HEK293 (cell line): ENCODE data around the gene SEC22B.
A peak's percentile ranks its signal among the peaks of the same experiment; 100 is the strongest.

ENCODE experiments used
- CTCF ChIA-PET: fragments of 350-600 bp; formaldehyde crosslinking; extraction: SDS; loops from one replicate; lab custom pipeline; 2021; ENCODE audit warnings: antibody characterized with exemption; lab: Yijun Ruan, JAX
- POLR2A ChIA-PET: fragments of 300-600 bp; formaldehyde crosslinking; extraction: SDS; loops from one replicate; lab custom pipeline; 2020; ENCODE audit warnings: antibody characterized with exemption, inconsistent platforms; lab: Yijun Ruan, JAX
- H3K27ac ChIP-seq: fragments of 200-500 bp; sonication (Bioruptor generic); 2 replicates; pipeline ENCODE4 v1.5.1; 2014; ENCODE audit warnings: low read depth, low read length, control low read depth, inconsistent platforms; ENCODE audit errors: extremely low read depth
- H3K36me3 ChIP-seq, 2 experiments: fragments of 200-500 bp in 1 of 2; sonication (Bioruptor generic) in 1 of 2; 1 replicate in 1 of 2; 2 replicates in 1 of 2; pipeline ENCODE4 v1.5.1; 2014 to 2017; ENCODE audit warnings: inconsistent platforms in 2 of 2, low read length in 2 of 2; ENCODE audit not compliant: control insufficient read depth in 2 of 2, insufficient read depth in 1 of 2
- H3K4me1 ChIP-seq: fragments of 200-500 bp; sonication (Bioruptor generic); 2 replicates; pipeline ENCODE4 v1.5.1; 2014; ENCODE audit warnings: mild to moderate bottlenecking, low read length, inconsistent platforms; ENCODE audit not compliant: control insufficient read depth, insufficient read depth
- H3K4me3 ChIP-seq: 2 replicates; pipeline ENCODE4 v1.5.1; 2011; ENCODE audit warnings: low read depth, mild to moderate bottlenecking, control low read depth, low read length, moderate library complexity
- H3K9me3 ChIP-seq: fragments of 200-500 bp; sonication (Bioruptor generic); 2 replicates; pipeline ENCODE4 v1.5.1; 2014; ENCODE audit warnings: low read depth, low read length, inconsistent platforms; ENCODE audit not compliant: control insufficient read depth, insufficient read depth
- KLF1 ChIP-seq: fragments of 450-650 bp; formaldehyde crosslinking; IDR thresholded peaks from 2 replicates; pipeline ENCODE4 v1.5.1; 2016; ENCODE audit warnings: missing biosample characterization, missing genetic modification characterization
- MZF1 ChIP-seq: fragments of 450-650 bp; formaldehyde crosslinking; IDR thresholded peaks from 2 replicates; pipeline ENCODE4 v1.5.1; 2017; ENCODE audit warnings: missing biosample characterization, missing genetic modification characterization, borderline replicate concordance
- OSR2 ChIP-seq: fragments of 450-650 bp; formaldehyde crosslinking; IDR thresholded peaks from 2 replicates; pipeline ENCODE4 v1.5.1; 2016; ENCODE audit warnings: missing biosample characterization, missing genetic modification characterization
- SP2 ChIP-seq: fragments of 450-650 bp; formaldehyde crosslinking; IDR thresholded peaks from 2 replicates; pipeline ENCODE4 v1.5.1; 2016; ENCODE audit warnings: missing biosample characterization, missing genetic modification characterization
- TSHZ1 ChIP-seq: fragments of 450-650 bp; formaldehyde crosslinking; IDR thresholded peaks from 2 replicates; pipeline ENCODE4 v1.5.1; 2016; ENCODE audit warnings: missing biosample characterization, missing genetic modification characterization, borderline replicate concordance
- WT1 ChIP-seq: fragments of 450-650 bp; formaldehyde crosslinking; IDR thresholded peaks from 2 replicates; pipeline ENCODE4 v1.5.1; 2016; ENCODE audit warnings: missing biosample characterization, missing genetic modification characterization
- ZBTB11 ChIP-seq: fragments of 450-650 bp; formaldehyde crosslinking; conservative IDR thresholded peaks from 2 replicates; pipeline ENCODE4 v1.5.1; 2016; ENCODE audit warnings: low read depth, missing biosample characterization, missing genetic modification characterization
- ZBTB17 ChIP-seq: fragments of 450-650 bp; formaldehyde crosslinking; IDR thresholded peaks from 2 replicates; pipeline ENCODE4 v1.5.1; 2016; ENCODE audit warnings: missing biosample characterization, missing genetic modification characterization
- ZFP37 ChIP-seq: fragments of 450-650 bp; formaldehyde crosslinking; IDR thresholded peaks from 2 replicates; pipeline ENCODE4 v1.5.1; 2016; ENCODE audit warnings: missing biosample characterization, missing genetic modification characterization
- ZFP69B ChIP-seq: fragments of 450-650 bp; formaldehyde crosslinking; IDR thresholded peaks from 2 replicates; pipeline ENCODE4 v1.5.1; 2016; ENCODE audit warnings: missing biosample characterization, missing genetic modification characterization
- ZIC2 ChIP-seq: fragments of 450-650 bp; formaldehyde crosslinking; IDR thresholded peaks from 2 replicates; pipeline ENCODE4 v1.5.1; 2016; ENCODE audit warnings: missing biosample characterization, missing genetic modification characterization
- ZNF501 ChIP-seq: fragments of 450-650 bp; formaldehyde crosslinking; IDR thresholded peaks from 2 replicates; pipeline ENCODE4 v1.5.1; 2016; ENCODE audit warnings: missing biosample characterization, missing genetic modification characterization
- ZNF571 ChIP-seq: fragments of 450-650 bp; formaldehyde crosslinking; IDR thresholded peaks from 2 replicates; pipeline ENCODE4 v1.5.0; 2017; ENCODE audit warnings: missing biosample characterization, missing genetic modification characterization
- ZNF596 ChIP-seq: fragments of 450-650 bp; IDR thresholded peaks from 2 replicates; pipeline ENCODE4 v1.5.0; 2018; ENCODE audit warnings: missing biosample characterization, mild to moderate bottlenecking, missing genetic modification characterization, moderate library complexity
- ZNF621 ChIP-seq: fragments of 450-650 bp; formaldehyde crosslinking; IDR thresholded peaks from 2 replicates; pipeline ENCODE4 v1.5.1; 2017; ENCODE audit warnings: missing biosample characterization, missing genetic modification characterization
- ZNF629 ChIP-seq: fragments of 450-650 bp; formaldehyde crosslinking; IDR thresholded peaks from 2 replicates; pipeline ENCODE4 v1.5.1; 2017; ENCODE audit warnings: missing biosample characterization, missing genetic modification characterization
- ZNF660 ChIP-seq: fragments of 450-650 bp; IDR thresholded peaks from 2 replicates; pipeline ENCODE4 v1.5.1; 2018; ENCODE audit warnings: missing biosample characterization, mild to moderate bottlenecking, missing genetic modification characterization
- ZNF776 ChIP-seq: fragments of 450-650 bp; formaldehyde crosslinking; IDR thresholded peaks from 2 replicates; pipeline ENCODE4 v1.5.0; 2017; ENCODE audit warnings: missing biosample characterization, missing genetic modification characterization, borderline replicate concordance
- TF ChIP-seq, protein P1 (sequence below): fragments of 450-650 bp; formaldehyde crosslinking; IDR thresholded peaks from 2 replicates; pipeline ENCODE4 v1.5.1; 2017; ENCODE audit warnings: missing biosample characterization, missing genetic modification characterization
- TF ChIP-seq, protein P2 (sequence below): fragments of 450-650 bp; formaldehyde crosslinking; IDR thresholded peaks from 2 replicates; pipeline ENCODE4 v1.5.1; 2017; ENCODE audit warnings: missing biosample characterization, missing genetic modification characterization
- TF ChIP-seq, protein P3 (sequence below): fragments of 450-650 bp; formaldehyde crosslinking; IDR thresholded peaks from 2 replicates; pipeline ENCODE4 v1.5.1; 2016; ENCODE audit warnings: missing biosample characterization, missing genetic modification characterization

The SEC22B gene

DNA sequence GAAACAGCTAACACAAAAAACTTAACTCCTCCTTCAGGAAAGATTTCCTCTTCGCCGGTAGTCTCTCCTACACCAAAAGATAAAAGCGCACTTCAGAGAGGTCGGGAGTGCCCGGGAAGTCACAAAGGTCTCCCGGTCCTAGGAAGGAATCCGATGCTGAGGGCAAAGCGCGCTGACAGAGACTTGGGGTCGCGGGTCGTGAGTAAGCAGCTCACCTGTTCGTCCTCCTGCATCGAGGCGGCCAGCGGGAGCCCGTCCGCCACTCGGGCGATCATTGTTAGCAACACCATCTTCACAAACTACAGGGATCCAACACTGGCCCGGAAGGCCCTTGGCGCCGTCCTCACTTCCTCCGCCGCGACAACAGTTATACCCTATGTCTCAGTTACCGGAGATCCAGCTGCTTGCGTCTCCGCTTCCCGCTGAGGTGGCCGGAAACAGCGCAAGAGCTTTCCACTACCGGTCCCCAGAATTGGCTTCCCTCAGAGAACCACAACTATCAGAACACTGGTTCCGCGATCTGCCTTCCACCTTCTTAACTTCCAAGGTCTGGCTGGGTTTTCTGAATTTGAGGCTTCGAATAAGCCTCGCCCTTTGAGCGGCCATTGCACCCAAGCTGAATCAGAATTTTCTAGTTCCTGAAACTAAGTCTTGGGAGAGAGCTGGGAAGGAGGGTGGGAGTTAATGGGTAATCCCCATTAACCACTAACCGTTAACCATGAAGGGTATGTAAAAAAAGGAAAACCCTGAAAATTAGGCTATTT is at the start of gene SEC22B:
SEC22B (minus strand) TSS at position 429 of the 764 bp plus-strand sequence; CDS start at position 290, 139 bp downstream.
- ChIA-PET CTCF (no interaction called here), POLR2A (interaction anchor here (0.7 to 1.0 kb wide), 2 partner anchors 528 to 1343 kb away, joined by 3 read pairs; partner anchors contain the start of gene ZNF697)
- peak within 1 kb of the TSS; percentile 54 for H3K27ac ChIP-seq
- TF ChIP-seq MZF1 (tag by site-specific recombination) (peak; percentile 85), SP2 (tag by site-specific recombination) (peak; percentile 71), ZIC2 (tag by site-specific recombination) (peak; percentile 92), ZNF629 (peak; percentile 92), ZNF501 (tag by site-specific recombination) (peak; percentile 99), ZBTB11 (tag by site-specific recombination) (peak; percentile 100), KLF1 (tag by site-specific recombination) (no peak), TSHZ1 (tag by site-specific recombination) (peak; percentile 59; the same call in 1 of the 2 replicates), ZFP69B (tag by site-specific recombination) (peak; percentile 90), ZNF660 (peak; percentile 99), OSR2 (tag by site-specific recombination) (no peak), ZNF596 (tag by site-specific recombination) (no peak), ZNF776 (tag by site-specific recombination) (no peak), ZNF621 (tag by site-specific recombination) (no peak), WT1 (peak; percentile 31; the same call in 1 of the 2 replicates), ZBTB17 (peak; percentile 98), ZFP37 (peak; percentile 98), ZNF571 (tag by site-specific recombination) (no peak)
- TF ChIP-seq, protein P1, sequence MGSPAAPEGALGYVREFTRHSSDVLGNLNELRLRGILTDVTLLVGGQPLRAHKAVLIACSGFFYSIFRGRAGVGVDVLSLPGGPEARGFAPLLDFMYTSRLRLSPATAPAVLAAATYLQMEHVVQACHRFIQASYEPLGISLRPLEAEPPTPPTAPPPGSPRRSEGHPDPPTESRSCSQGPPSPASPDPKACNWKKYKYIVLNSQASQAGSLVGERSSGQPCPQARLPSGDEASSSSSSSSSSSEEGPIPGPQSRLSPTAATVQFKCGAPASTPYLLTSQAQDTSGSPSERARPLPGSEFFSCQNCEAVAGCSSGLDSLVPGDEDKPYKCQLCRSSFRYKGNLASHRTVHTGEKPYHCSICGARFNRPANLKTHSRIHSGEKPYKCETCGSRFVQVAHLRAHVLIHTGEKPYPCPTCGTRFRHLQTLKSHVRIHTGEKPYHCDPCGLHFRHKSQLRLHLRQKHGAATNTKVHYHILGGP (tag by site-specific recombination), result 0 out of 2 replicates have a peak, but pooled peaks have one; percentile 26
- TF ChIP-seq, protein P2, sequence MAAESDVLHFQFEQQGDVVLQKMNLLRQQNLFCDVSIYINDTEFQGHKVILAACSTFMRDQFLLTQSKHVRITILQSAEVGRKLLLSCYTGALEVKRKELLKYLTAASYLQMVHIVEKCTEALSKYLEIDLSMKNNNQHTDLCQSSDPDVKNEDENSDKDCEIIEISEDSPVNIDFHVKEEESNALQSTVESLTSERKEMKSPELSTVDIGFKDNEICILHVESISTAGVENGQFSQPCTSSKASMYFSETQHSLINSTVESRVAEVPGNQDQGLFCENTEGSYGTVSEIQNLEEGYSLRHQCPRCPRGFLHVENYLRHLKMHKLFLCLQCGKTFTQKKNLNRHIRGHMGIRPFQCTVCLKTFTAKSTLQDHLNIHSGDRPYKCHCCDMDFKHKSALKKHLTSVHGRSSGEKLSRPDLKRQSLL, result peak; percentile 91
- TF ChIP-seq, protein P3, sequence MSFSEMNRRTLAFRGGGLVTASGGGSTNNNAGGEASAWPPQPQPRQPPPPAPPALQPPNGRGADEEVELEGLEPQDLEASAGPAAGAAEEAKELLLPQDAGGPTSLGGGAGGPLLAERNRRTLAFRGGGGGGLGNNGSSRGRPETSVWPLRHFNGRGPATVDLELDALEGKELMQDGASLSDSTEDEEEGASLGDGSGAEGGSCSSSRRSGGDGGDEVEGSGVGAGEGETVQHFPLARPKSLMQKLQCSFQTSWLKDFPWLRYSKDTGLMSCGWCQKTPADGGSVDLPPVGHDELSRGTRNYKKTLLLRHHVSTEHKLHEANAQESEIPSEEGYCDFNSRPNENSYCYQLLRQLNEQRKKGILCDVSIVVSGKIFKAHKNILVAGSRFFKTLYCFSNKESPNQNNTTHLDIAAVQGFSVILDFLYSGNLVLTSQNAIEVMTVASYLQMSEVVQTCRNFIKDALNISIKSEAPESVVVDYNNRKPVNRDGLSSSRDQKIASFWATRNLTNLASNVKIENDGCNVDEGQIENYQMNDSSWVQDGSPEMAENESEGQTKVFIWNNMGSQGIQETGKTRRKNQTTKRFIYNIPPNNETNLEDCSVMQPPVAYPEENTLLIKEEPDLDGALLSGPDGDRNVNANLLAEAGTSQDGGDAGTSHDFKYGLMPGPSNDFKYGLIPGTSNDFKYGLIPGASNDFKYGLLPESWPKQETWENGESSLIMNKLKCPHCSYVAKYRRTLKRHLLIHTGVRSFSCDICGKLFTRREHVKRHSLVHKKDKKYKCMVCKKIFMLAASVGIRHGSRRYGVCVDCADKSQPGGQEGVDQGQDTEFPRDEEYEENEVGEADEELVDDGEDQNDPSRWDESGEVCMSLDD (tag by site-specific recombination), result peak; percentile 43

More for the DNA sequence above, at the start of gene SEC22B:
- Histone ChIP-seq H3K9me3 (no peaks in the 10 kb centered on the region), H3K4me3 (peak within 1 kb of the TSS; percentile 90), H3K36me3 (no peaks in the 10 kb centered on the region), H3K4me1 (no peaks in the 10 kb centered on the region)
